GM18873 (cell line): ENCODE results near the gene TRPM1.
"Not testable (repeated sequence)": the region's sequence is repeated elsewhere in the genome, so short reads cannot be mapped to it uniquely, and the experiment has no call there.

Source experiments
- ATAC-seq: cut with Tn5 transposase; IDR thresholded peaks from one replicate; pipeline ENCODE4 v1.9.1; 2021; ENCODE audit warnings: mild to moderate bottlenecking, moderate library complexity, moderate number of reproducible peaks; ENCODE audit not compliant: unreplicated experiment, low FRiP score

The TRPM1 gene

DNA sequence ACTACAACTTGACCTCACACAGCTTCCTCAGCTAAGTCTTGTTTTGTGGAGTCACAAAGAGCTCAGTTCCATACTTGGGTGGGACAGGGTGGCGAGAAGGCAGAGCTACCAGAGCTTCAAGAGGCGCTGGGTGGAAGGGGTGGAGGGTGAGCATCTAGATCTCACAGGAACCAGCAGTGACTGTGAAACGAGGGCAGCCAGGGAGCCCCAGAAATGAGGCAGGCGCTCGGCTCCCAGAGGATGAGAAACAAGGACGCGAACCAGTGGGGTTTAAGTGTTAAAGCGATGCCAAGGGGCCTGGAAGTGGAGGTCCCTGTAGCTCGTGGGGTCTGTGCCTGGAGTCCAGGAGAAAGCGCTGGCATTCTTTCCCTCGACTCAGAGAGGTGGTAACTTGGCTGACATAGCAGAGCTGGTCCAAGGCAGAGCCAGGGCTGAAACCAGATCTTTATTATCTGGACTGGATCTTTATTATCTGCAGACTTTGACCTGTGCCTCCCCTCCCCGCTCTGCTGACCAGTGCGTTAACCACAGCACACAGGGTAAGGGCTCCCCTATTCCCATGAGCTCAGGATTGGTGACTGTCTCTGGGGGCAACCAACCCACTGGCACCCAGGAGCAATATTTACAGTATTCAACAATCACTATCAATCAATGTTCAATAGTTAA lies 26.2 kb upstream of the TRPM1 start:
- ATAC-seq, result no peak

DNA sequence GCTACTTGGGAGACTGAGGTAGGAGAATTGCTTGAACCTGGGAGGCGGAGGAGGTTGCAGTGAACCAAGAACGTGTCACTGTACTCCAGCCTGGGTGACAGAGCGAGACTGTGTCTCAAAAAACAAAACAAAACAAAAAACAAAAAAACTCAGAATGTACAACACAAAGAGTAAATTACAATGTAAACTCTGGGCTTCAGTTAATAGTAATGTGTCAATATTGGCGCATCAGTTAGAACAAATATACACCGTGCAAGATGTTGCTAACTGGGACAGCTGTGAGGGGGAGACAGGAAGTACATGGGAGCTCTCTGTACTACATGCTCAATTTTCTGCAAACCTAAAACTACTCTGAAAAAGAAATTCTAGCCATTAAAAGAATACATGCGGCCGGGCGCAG lies 23.5 kb upstream of the TRPM1 start:
- ATAC-seq, result no peak

DNA sequence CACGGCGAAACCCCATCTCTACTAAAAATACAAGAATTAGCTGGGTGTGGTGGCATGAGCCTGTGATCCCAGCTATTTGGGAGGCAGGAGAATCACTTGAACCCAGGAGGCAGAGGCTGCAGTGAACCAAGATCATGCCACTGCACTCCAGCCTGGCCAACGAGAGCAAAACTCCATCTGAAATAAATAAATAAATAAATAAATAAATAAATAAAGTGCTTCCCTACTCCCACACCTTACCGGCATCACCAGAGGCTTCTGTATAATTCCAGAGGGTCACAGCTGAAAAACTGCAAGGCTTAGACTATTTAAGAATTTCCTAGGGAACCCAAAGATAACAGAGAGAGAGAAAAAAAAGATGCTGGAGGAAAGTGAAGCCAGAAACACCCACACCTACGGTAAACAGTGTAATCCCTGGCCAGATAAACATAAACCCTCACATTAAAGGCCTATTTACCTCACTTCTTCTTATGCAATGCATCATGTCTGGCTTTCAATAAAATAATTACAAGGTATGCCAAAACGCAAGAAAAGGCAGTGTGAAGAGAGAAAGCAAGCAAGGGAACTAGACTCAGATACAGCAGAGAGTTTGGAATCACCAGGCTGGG lies 15.0 kb upstream of the TRPM1 start:
- ATAC-seq, result no peak

DNA sequence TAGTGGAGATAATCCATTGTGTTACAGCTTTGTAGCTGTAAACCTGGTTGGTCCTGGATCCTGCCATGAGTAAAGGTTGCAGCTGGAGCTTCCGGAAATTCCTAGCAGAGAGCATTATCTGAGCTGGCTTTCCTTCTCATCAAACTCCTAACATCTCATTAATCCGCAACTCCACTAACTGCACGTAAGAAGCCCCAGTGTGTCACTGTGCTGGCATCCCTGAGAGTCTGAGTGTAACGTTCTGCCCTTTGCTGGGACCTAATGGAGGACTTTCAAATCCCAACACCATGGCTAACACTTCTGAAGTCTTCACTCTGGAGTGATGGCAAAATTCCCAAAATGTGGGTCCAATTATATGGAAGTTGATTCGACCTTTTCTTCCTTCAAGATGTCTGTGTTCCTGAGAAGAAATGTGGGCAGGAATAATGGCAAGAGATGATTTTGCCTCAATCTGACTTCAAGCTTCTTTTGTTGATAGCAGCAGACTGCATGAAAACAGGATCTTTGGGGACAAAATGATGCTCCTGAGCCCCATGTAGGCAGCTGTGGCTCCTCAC lies 9.6 kb upstream of the TRPM1 start:
- no peak for ATAC-seq

DNA sequence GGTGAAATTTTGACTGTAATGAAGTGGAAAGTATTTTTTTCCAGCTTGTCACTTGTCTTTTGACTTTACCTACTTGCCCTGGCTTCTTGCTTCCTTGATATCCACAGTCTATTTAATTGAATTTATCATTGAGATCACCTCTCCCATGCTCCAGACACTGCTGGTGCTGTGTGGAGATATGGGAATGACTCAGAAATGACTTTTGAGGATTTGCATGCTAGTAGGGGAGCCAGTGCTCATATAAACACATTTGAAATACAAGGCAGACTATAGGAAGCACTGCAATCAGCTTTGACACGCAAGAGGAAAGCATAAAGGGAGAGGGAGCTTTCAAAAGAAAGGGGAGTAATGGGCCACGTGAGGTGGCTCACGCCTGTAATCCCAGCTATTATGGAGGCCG lies 7.3 kb upstream of the TRPM1 start:
- no peak for ATAC-seq

DNA sequence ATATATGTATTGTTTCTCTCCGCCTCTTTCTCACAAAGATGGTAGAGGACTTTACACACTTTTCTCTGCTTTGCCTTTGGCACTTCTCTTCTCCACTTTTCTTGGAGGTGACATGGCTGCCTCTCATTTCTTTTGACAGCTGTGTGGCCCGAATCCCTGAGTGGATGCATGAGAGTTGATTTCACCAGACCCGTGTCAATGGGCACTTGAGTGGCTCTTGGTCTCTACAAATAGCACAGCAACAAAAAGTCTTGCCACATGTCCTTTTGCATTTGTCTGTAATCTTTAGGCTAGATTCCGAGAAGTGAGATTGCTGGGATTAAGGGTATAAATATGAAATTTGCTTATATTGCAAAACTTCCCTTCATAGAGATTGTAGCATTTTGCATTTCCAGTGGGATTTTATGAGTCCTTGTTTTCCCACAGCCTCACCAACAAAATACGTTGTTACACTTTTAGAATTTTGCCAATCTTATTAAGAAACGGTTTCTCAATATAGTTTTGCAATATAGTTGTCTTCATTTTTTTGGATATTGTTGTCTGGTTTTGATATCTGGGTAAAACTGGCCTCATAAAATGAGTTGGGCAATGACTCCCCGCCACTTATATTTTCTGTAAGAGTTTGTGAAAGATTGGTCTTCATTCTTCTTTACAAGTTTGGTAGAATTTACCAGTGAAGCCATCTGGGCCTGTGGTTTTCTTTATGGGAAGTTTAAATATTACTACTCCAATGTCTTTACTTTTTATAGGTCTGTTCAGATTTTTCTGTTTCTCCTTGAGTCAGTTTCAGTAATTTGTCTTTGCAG lies 5.2 kb upstream of the TRPM1 start:
- ATAC-seq, result no peak

DNA sequence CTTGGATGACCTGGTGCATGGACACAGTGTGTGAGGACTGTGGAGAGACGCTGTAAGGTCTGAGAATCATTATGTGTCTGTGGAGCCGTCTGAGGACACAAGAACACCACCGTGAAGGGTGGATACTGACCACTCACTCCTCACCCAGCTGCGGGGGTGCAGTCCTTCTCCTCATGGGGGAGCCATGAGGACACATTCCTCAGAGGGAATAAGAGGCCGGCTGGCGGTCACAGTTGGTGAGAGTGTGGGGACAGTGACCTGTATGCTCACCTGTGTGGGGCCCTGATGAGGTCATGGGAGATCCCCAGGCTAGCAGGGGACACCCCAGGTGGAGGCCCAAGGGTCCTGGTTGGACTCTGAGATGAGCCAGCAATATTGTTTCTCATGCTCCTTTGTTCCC lies 2.5 kb upstream of the TRPM1 start:
- ATAC-seq, result no peak

DNA sequence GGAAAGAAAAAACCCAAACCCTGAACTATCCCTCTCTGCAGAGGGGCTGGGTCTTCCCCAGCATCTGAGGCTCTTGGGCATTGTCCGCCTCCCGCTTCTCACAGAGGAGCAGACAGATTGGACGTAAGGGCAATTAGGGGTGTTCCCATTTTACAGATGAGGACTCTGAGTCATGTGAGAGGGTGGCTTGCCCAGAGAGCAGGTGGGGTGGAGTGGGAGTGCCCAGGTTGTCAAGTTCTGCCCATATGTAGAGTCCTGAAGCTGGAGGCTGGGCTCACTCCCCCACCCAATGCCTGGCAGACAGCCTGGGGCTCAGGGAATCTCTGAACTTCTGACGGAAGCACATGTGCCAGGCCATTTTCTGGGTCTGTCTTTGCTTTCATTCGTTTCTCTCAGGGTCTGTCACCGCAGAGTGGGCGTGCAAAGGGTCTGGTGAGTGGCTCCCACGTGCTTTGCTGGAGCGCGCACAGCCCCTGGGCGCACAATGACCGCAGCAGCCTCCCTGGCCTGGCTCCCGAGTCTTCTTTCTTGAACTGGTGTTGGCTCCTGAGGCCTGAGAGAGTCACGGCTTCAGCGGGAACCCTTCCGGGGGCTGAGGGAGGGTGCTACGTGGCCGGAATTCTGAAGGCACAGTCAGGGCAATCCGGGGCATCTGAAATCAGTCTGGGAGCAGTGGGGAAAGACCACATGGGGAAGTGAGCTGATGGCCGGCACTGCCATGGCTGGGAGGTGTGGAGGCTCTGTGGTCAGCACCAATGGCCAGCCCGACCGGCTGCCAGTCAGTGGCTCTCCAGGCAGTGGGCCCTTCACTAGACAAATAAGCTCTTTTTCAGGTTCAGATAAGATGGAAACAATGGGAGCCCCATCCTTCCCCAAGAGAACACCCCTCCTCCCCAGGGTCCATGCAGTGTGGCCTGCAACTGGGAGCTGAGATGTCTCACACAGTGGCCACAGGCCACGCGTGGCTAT lies 1.1 kb upstream of the TRPM1 start:
- no peak for ATAC-seq

DNA sequence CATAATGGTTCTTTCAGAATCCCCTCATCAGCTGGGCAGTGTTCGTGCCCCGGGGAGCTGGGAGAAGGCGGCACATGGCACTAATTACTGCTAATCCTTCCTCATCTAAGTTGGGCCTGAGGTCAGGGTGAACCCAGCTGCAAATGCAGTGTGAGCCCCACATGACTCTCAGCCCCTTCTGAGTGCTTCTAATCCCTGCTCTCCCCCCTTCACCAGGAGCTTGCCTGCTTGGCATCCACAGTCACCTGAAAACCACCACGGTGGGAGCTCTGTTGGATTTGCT lies 455 bp upstream of the TRPM1 start:
- ATAC-seq, result no peak

DNA sequence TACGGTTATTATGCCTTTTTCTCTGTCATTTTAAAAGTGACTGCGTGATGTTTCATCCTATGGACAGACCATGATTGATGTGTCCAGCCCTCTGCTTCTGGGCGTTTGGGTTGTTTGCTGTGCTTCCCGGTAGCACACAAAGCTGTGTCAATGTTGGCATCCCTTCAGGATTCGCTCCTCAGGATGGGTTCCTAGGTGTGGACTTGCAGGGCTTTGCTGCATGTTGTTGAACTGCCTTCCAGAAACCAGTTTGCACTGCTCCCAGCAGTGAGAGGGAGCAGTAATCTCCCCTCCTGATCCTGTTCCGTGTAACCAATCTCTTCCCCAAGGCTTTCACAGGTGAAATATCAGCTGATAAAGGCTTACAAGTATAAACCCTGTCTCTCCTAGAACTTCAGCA lies 787 bp downstream of the TRPM1 start:
- ATAC-seq, result no peak

DNA sequence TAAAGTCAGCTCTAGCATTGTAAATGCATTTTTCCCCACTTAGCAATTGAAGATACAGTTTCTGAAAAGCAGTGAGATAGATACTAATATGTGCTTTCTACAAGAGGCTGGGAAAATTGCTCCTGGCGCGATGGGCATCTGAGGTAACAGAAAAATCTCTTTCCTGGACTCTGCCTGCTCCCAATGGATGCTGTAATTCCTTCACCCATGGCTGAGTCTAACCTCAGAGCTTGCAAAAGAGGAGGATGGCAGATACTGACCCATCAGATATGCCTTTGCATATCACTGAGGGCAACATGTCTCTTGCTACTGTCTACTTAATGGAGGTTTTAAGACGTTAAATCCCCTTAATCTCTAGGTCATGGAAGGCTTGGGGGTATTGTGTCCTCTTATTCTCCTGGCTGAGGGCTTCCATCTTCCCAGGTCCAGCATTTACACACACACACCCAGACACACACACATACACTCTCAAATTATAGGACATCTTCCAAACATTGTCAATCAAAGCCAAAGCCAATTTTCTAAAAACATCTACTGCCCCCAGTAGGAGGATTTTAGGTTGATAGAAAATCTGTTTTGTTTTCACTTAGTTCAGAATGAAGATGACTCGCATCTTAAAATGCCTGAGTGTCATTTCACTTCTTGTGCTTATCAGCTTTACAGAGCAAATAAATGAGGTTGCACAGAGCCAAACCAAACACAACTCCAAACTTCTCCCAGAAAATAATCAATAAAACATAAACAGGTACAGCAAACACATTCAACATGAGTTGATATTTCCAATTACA lies 2.4 kb downstream of the TRPM1 start:
- ATAC-seq, result no peak

DNA sequence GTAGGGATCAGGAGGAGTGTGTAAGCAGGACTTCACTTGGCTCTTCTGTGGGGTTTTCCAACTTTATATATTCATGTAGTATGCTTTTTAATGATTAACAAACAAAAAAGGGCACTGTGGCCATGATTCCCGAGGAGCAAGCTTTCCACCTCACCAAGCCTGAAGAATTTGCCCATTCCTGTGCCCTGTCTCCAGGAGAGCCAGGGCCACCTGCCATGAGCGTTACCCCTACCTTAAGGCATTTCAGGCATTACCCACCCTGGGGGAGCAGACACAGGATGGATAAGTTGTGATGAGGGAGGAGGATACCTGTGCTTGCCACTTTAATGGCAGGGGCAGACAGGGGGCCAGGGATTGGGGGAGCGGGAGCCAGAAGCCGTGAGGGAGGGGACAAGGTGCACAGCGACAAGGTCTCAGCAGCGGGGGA lies 3.0 kb downstream of the TRPM1 start:
- no peak for ATAC-seq

DNA sequence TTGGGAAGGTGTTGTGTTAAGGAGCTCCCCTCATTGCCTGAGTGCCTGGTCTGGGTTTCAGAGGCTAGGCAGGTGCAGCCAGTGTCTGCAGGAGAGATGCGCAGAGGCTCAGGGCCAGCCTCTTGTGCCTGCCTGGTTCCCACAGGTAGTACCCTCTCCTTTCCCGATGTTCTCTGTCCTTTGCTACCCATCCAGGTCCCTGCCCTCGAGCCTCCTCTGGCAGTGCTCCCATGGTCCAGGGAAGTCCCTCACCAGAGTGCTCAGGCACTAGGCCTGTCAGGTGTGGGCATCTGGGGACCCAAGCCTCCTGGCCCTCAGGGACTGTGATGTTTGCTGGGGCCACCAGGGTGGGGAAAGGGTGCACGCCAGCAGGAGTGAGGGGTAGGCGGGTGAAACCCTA lies 5.0 kb downstream of the TRPM1 start:
- no peak for ATAC-seq

DNA sequence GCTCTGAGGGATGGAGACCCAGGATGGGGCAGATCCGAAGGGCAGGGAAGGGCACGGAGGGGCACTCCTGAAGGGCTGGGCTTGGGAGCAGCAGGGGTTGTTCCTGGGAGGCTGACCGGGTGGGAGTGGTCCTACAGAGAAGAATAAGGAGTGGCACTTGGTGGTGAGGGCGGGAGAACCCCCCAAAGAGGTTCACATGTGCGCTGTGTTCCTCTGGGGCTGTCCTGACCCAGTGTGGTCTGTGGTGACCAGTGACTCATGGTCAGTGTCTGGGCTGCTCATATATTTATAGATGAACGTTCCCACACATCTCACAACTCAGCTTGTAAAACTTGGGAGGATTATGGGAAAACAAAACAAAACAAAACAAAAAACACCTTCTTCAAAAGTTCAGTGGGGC lies 10.0 kb downstream of the TRPM1 start:
- ATAC-seq, result no peak

DNA sequence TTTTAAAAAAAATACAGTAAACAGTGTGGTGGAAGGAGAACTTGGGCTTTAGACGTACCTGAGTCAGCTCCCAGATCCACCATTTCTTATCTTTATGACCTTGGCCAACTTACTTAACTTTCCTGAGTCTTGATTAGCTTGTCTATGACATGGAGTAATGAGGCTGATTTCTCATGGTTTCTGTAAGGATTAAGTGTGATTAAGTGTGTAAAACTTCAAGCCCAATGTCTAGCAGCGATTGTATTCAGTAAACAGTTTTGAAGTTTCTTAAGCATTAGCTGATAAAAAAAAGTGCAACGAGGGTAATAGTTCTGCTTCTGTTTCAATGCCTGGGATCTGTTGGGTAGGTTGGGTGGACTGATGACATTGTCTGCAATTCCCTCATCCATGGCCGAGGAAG lies 10.8 kb downstream of the TRPM1 start:
- no peak for ATAC-seq

DNA sequence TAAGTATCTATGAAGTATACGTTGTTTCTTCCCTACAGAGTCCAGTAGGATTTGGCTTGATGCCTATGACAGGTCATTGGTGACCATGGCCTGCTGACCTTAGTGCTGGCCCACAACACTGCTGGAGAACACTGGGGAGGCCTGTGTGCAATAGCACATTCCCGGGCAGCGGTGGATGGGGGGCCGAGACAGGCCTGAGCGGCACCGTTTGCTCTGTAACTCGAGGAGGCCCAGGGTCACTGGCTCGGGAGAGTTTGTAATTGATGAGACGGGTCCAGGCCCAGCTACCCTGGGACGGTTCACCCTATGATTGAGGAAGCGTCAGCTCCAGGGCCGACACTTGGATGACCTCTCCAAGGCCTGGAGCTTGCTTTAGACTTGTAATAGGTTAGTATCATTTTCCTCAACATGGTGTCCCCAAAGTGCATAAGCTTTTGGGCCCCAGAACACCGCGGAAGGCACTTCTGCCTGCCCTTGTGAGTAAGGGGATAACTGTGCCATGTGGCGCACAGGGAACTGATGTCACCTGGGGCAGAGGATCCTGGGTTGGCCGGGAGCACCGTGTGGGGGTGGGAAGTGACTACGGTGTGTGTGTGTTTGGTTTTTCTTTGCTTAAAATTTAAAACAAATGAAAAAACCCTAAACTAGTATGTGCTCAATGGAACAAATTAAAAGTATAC lies 12.0 kb downstream of the TRPM1 start:
- no peak for ATAC-seq

DNA sequence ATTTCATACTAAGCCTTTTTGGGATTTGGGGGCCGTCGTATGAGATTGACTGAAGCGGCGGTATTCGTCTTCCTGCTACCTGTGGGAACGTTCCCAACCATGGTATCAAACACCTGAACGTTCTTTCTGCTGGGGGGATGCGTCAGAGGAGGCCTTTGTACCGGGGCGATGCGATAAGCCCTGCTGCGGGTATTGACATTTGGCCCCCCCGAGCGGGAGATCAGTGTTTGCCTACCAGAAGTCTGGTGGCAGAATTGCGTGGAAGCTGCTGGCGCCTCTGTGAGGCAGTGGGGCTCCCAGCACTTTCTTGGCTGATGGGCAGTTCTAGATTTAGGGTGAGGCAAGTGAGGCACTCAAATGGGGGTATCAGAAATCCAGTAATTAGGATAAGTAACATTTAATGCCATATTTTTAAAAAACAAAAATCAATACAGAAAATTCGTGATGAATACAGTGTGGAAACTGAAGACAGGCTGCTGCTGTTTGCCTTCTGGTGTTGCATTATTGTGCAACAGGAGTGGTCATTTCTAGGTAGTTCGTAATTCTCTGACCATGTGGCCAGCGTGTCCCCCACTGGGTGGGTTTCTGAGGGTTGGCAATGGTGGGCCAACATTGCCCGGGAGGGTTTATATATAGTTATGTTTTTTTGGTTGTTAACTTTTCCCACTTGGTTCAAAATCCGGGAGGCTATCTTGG lies 12.7 kb downstream of the TRPM1 start:
- no peak for ATAC-seq

DNA sequence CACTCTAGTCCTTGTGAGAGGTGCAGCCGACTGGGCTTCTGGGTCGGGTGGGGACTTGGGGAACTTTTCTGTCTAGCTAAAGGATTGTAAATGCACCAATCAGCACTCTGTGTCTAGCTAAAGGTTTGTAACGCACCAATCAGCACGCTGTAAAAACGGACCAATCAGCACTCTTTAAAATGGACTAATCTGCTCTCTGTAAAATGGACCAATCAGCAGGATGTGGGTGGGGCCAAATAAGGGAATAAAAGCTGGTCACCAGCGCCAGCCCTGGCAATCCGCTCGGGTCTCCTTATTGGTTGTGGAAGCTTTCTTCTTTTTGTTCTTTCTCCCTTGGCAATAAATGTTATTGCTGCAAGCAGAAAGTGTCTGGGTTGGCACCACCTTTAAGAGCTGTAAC lies 13.5 kb downstream of the TRPM1 start:
- not testable (repeated sequence) for ATAC-seq

DNA sequence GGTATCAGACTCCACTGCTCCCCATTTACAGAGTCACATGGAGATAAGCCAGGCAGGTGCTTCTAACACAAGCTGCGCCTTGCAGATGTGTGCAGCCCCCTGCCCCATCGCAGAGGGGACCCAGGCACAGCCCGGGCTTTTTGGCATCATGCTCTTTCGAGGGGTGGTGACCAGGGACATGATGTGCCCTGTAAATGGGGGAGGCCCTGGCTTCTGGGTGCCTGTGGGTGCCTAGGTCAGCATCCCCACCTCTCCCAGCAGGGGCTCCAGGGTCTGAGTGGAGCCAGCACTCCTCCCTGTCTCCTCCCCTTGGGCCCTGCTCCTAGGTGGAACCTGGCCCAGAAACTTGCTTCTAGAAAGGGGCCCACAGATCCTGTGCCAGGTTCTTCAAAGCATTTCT lies 15.2 kb downstream of the TRPM1 start:
- no peak for ATAC-seq
